Activated CD4-positive, CD25-positive, alpha-beta regulatory T cell treated with anti-CD3 and anti-CD28 coated beads, Interleukin-2, amount 50 U/mL, for 72 hours (primary cell): ENCODE measurements around the gene KMT2C.
"Not testable (repeated sequence)": the region's sequence is repeated elsewhere in the genome, so short reads cannot be mapped to it uniquely, and the experiment has no call there.

Experiments
- DNase-seq: peaks from one replicate; pipeline ENCODE4 v3.0.0; 2021

The KMT2C gene

GRCh38 chr7:152435384-152436110 lies at the start of gene KMT2C:
Gene KMT2C, minus strand, starts transcription at chr7:152436003. Its CDS starts 217 bp downstream, at chr7:152435786.
- peak; percentile 59 for DNase-seq

GRCh38 chr7:152481082-152481481 lies 45.3 kb upstream of the KMT2C start:
- no peak for DNase-seq

- DNase-seq = no peak
Observed at GRCh38 chr7:152480664-152481063, 44.9 kb upstream of the KMT2C start.

GRCh38 chr7:152479595-152479994 lies 43.8 kb upstream of the KMT2C start:
- no peak for DNase-seq

GRCh38 chr7:152478140-152478539 lies 42.3 kb upstream of the KMT2C start:
- no peak for DNase-seq

GRCh38 chr7:152477079-152477478 lies 41.3 kb upstream of the KMT2C start:
- no peak for DNase-seq

- no peak for DNase-seq
Observed at GRCh38 chr7:152476551-152476950, 40.7 kb upstream of the KMT2C start.

- not testable (repeated sequence) for DNase-seq
Observed at GRCh38 chr7:152471023-152471620, 35.3 kb upstream of the KMT2C start.

- DNase-seq = not testable (repeated sequence)
Observed at GRCh38 chr7:152470251-152471022, 34.6 kb upstream of the KMT2C start.

- DNase-seq = not testable (repeated sequence)
Observed at GRCh38 chr7:152469576-152469975, 33.8 kb upstream of the KMT2C start.

GRCh38 chr7:152467225-152467624 lies 31.4 kb upstream of the KMT2C start:
- no peak for DNase-seq

GRCh38 chr7:152465119-152465387 lies 29.2 kb upstream of the KMT2C start:
- no peak for DNase-seq

GRCh38 chr7:152464312-152465118 lies 28.7 kb upstream of the KMT2C start:
- DNase-seq = peak; percentile 77

- DNase-seq = peak; percentile 100
Observed at GRCh38 chr7:152463709-152464311, 28.0 kb upstream of the KMT2C start.

GRCh38 chr7:152462995-152463708 lies 27.3 kb upstream of the KMT2C start:
- no peak for DNase-seq

GRCh38 chr7:152459724-152460251 lies 24.0 kb upstream of the KMT2C start:
- DNase-seq = no peak

- DNase-seq = no peak
Observed at GRCh38 chr7:152451356-152451755, 15.6 kb upstream of the KMT2C start.

GRCh38 chr7:152445386-152446008 lies 9.7 kb upstream of the KMT2C start:
- not testable (repeated sequence) for DNase-seq

GRCh38 chr7:152443586-152443985 lies 7.8 kb upstream of the KMT2C start:
- no peak for DNase-seq

GRCh38 chr7:152442330-152442835 lies 6.6 kb upstream of the KMT2C start:
- DNase-seq = no peak

- DNase-seq = not testable (repeated sequence)
Observed at GRCh38 chr7:152441810-152442209, 6.0 kb upstream of the KMT2C start.
